ENCODE results near the gene CRIM1.

The CRIM1 gene

DNA sequence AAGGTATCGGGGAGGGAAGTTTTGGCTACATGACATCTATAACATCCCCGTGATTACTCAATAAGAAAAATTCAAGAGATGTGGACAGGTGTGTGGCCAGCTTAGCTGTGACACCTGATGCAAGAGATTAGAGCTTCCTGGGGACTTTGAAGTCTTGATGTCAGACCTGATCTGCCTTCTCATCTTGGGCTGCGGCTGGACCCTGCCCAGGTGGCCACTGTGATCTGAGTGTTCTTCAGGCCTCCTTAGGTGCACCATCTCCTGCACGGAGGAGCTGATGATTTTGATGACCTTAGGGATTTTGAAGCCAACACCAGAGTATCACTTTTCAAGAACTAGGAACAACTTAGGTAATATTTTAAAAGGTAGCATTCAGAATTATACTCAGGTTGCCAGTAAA, 128.9 kb downstream of the CRIM1 start:
- no peaks in the 10 kb centered on the region for H3K9me3 ChIP-seq (ENCODE audit: control insufficient read depth, low read length)
- peak overlapping the region in 1 of 2 experiments; percentile 27 for H2BK12ac ChIP-seq (ENCODE audit: low read length in 2 of 2)
- no peak for DNase-seq
- WGBS, result 95% methylated on average over 3 of the region's 4 CpGs
- H3K79me1 ChIP-seq (replicated peaks; ENCODE audit: low read length, poor library complexity, severe bottlenecking), result peaks cover 9% of the 10 kb centered on the region
- no peak overlapping the region for H3K23ac ChIP-seq (ENCODE audit: low read length in 2 of 2)
- no peak overlapping the region for H3K4me3 ChIP-seq (ENCODE audit: insufficient read depth in 1 of 2, low read depth in 1 of 2, low read length in 2 of 2)
- H3K4me1 ChIP-seq (ENCODE audit: control insufficient read depth, insufficient read depth, low read depth, low read length), result peaks cover 17% of the 10 kb centered on the region
- H3K27me3 ChIP-seq (ENCODE audit: control insufficient read depth in 1 of 2, insufficient read depth in 1 of 2, low read length in 2 of 2), result no peaks in the 10 kb centered on the region
- H3K18ac ChIP-seq (ENCODE audit: low read depth in 1 of 2, low read length in 2 of 2), result peak overlapping the region in 1 of 2 experiments; percentile 16
- H2BK120ac ChIP-seq (ENCODE audit: low read depth, low read length), result no peak overlapping the region
- peak overlapping the region; percentile 96 for H2AK5ac ChIP-seq (ENCODE audit: low read length, severe bottlenecking)
- peak overlapping the region; percentile 77 for H2BK5ac ChIP-seq (ENCODE audit: low read depth, low read length, poor library complexity, severe bottlenecking)
- no peak overlapping the region for H3K4me2 ChIP-seq (ENCODE audit: low read length, poor library complexity, severe bottlenecking)
- peaks cover 9 to 42% of the 10 kb centered on the region in 2 experiments for H3K36me3 ChIP-seq (ENCODE audit: control insufficient read depth in 1 of 2, insufficient read depth in 2 of 2, low read depth in 1 of 2, low read length in 2 of 2)
- H2BK15ac ChIP-seq (ENCODE audit: low read depth, poor library complexity, severe bottlenecking), result no peak overlapping the region
- H4K91ac ChIP-seq (ENCODE audit: low read length), result no peak overlapping the region
- H3K14ac ChIP-seq (ENCODE audit: low read length in 2 of 2), result no peak overlapping the region
- H3K9ac ChIP-seq (ENCODE audit: low read length), result no peak overlapping the region
- H3K27ac ChIP-seq (ENCODE audit: low read length, poor library complexity, severe bottlenecking), result peak overlapping the region; percentile 99
- no peak overlapping the region for H4K8ac ChIP-seq (ENCODE audit: low read length)
- H2AFZ ChIP-seq (ENCODE audit: low read depth, low read length), result no peak overlapping the region
- no peak overlapping the region for H3K4ac ChIP-seq (ENCODE audit: low read depth in 1 of 2, low read length in 2 of 2)

DNA sequence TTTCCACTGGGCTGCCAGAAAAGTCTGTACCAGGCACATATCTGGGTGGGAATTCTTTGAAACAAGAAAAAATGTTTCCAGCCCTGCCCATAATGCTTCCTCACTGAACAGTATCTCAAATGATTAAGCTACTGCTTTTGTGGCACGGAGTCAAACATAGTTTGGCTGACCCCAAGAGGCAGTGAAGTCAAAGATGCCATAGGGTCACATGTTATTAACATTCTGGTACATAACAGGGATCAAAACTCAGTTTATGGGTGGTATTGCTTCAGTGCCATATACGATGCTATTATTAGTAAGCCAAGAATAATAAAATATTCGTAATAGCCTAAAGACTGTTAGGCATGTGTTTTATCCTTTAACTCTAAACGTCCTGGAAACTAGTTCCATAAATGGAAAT, 129.9 kb downstream of the CRIM1 start:
- peaks cover 9 to 32% of the 10 kb centered on the region in 2 experiments for H3K36me3 ChIP-seq (ENCODE audit: control insufficient read depth in 1 of 2, insufficient read depth in 2 of 2, low read depth in 1 of 2, low read length in 2 of 2)
- no peak overlapping the region for H3K14ac ChIP-seq (ENCODE audit: low read length in 2 of 2)
- H3K4ac ChIP-seq (ENCODE audit: low read depth in 1 of 2, low read length in 2 of 2), result no peak overlapping the region
- WGBS, result 0% methylated on average over 1 of the region's 4 CpGs
- H3K18ac ChIP-seq (ENCODE audit: low read depth in 1 of 2, low read length in 2 of 2), result peak overlapping the region in 1 of 2 experiments; percentile 87
- no peak overlapping the region for H4K91ac ChIP-seq (ENCODE audit: low read length)
- H2BK12ac ChIP-seq (ENCODE audit: low read length in 2 of 2), result no peak overlapping the region
- H3K27ac ChIP-seq (ENCODE audit: low read length, poor library complexity, severe bottlenecking), result peak overlapping the region; percentile 99
- H3K9me3 ChIP-seq (ENCODE audit: control insufficient read depth, low read length), result no peaks in the 10 kb centered on the region
- no peak overlapping the region for H3K23ac ChIP-seq (ENCODE audit: low read length in 2 of 2)
- no peak overlapping the region for H3K4me3 ChIP-seq (ENCODE audit: insufficient read depth in 1 of 2, low read depth in 1 of 2, low read length in 2 of 2)
- DNase-seq, result peak; percentile 54
- H2AFZ ChIP-seq (ENCODE audit: low read depth, low read length), result no peak overlapping the region
- H3K9ac ChIP-seq (ENCODE audit: low read length), result peak overlapping the region; percentile 9
- H3K4me1 ChIP-seq (ENCODE audit: control insufficient read depth, insufficient read depth, low read depth, low read length), result peaks cover 20% of the 10 kb centered on the region
- H3K79me1 ChIP-seq (replicated peaks; ENCODE audit: low read length, poor library complexity, severe bottlenecking), result peaks cover 12% of the 10 kb centered on the region
- no peaks in the 10 kb centered on the region for H3K27me3 ChIP-seq (ENCODE audit: control insufficient read depth in 1 of 2, insufficient read depth in 1 of 2, low read length in 2 of 2)
- H2BK5ac ChIP-seq (ENCODE audit: low read depth, low read length, poor library complexity, severe bottlenecking), result peak overlapping the region; percentile 75
- no peak overlapping the region for H2BK120ac ChIP-seq (ENCODE audit: low read depth, low read length)
- no peak overlapping the region for H2AK5ac ChIP-seq (ENCODE audit: low read length, severe bottlenecking)
- H2BK15ac ChIP-seq (ENCODE audit: low read depth, poor library complexity, severe bottlenecking), result no peak overlapping the region
- no peak overlapping the region for H4K8ac ChIP-seq (ENCODE audit: low read length)
- no peak overlapping the region for H3K4me2 ChIP-seq (ENCODE audit: low read length, poor library complexity, severe bottlenecking)

DNA sequence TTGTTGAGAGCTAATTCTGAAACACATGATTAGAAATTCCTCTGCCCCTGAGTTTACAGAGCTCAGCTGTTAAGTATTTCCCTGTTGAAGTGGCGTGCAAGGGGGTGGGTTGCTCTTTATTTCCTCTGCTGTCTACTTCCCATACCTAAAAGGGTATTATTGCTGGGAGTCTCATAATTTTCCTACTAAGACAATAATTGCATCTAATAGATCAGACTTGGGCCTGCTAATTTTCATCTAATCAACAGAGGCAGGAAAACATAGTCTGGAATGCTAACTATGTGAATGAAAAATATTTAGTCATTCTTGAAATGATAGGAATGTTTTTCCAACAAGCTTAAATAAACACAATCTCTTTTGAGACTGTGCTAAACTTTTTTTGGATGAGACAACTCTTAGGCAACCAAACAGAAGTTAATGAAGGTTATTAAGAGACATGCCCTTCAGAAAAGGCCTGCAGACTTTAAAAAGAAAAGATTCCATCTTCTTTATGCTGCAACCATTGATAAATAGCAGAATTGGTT, 131.0 kb downstream of the CRIM1 start:
- peak; percentile 72 for DNase-seq
- Histone ChIP-seq H4K8ac (ENCODE audit: low read length) (no peak overlapping the region), H3K9ac (ENCODE audit: low read length) (peak overlapping the region; percentile 62), H2BK12ac (ENCODE audit: low read length in 2 of 2) (no peak overlapping the region), H3K27me3 (ENCODE audit: control insufficient read depth in 1 of 2, insufficient read depth in 1 of 2, low read length in 2 of 2) (no peaks in the 10 kb centered on the region), H3K4me1 (ENCODE audit: control insufficient read depth, insufficient read depth, low read depth, low read length) (peaks cover 22% of the 10 kb centered on the region), H3K9me3 (ENCODE audit: control insufficient read depth, low read length) (no peaks in the 10 kb centered on the region), H3K4me3 (ENCODE audit: insufficient read depth in 1 of 2, low read depth in 1 of 2, low read length in 2 of 2) (no peak overlapping the region), H2BK5ac (ENCODE audit: low read depth, low read length, poor library complexity, severe bottlenecking) (peak overlapping the region; percentile 98), H2AFZ (ENCODE audit: low read depth, low read length) (no peak overlapping the region), H4K91ac (ENCODE audit: low read length) (no peak overlapping the region), H3K23ac (ENCODE audit: low read length in 2 of 2) (no peak overlapping the region), H3K18ac (ENCODE audit: low read depth in 1 of 2, low read length in 2 of 2) (no peak overlapping the region), H3K4ac (ENCODE audit: low read depth in 1 of 2, low read length in 2 of 2) (no peak overlapping the region), H3K27ac (ENCODE audit: low read length, poor library complexity, severe bottlenecking) (peak overlapping the region; percentile 97), H3K14ac (ENCODE audit: low read length in 2 of 2) (no peak overlapping the region), H3K79me1 (replicated peaks; ENCODE audit: low read length, poor library complexity, severe bottlenecking) (peaks cover 18% of the 10 kb centered on the region), H2BK15ac (ENCODE audit: low read depth, poor library complexity, severe bottlenecking) (no peak overlapping the region), H2BK120ac (ENCODE audit: low read depth, low read length) (no peak overlapping the region), H2AK5ac (ENCODE audit: low read length, severe bottlenecking) (peak overlapping the region; percentile 64), H3K36me3 (ENCODE audit: control insufficient read depth in 1 of 2, insufficient read depth in 2 of 2, low read depth in 1 of 2, low read length in 2 of 2) (peaks cover 12 to 21% of the 10 kb centered on the region in 2 experiments), H3K4me2 (ENCODE audit: low read length, poor library complexity, severe bottlenecking) (no peak overlapping the region)
- WGBS, result no CpG with 5 or more reads among the region's 1 CpG

DNA sequence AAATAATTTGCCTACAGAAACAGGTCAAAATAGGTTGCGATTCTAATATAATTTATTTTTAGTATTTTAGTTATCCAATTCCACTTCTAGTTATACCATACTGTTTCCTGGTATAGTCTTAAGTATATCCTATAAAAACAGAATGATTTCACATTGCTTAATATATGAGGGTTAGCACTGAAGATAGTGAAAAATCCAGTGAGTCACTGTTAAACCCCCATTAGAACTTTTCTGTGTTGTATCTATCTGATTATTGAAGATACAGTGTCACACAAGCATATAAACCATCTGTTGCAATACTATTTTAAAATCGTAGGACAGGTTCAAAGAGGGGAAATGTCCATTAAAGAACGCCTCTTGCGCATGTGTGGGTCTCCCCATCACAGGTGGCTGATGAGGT, 132.4 kb downstream of the CRIM1 start:
- H2BK5ac ChIP-seq (ENCODE audit: low read depth, low read length, poor library complexity, severe bottlenecking), result peak overlapping the region; percentile 58
- DNase-seq, result no peak
- peaks cover 21% of the 10 kb centered on the region for H3K79me1 ChIP-seq (replicated peaks; ENCODE audit: low read length, poor library complexity, severe bottlenecking)
- H3K4me3 ChIP-seq (ENCODE audit: insufficient read depth in 1 of 2, low read depth in 1 of 2, low read length in 2 of 2), result no peak overlapping the region
- no peak overlapping the region for H3K14ac ChIP-seq (ENCODE audit: low read length in 2 of 2)
- peak overlapping the region in 1 of 2 experiments; percentile 71 for H3K4ac ChIP-seq (ENCODE audit: low read depth in 1 of 2, low read length in 2 of 2)
- H4K8ac ChIP-seq (ENCODE audit: low read length), result peak overlapping the region; percentile 7
- peaks cover 8 to 16% of the 10 kb centered on the region in 2 experiments for H3K36me3 ChIP-seq (ENCODE audit: control insufficient read depth in 1 of 2, insufficient read depth in 2 of 2, low read depth in 1 of 2, low read length in 2 of 2)
- peak overlapping the region; percentile 100 for H2AK5ac ChIP-seq (ENCODE audit: low read length, severe bottlenecking)
- no peaks in the 10 kb centered on the region for H3K9me3 ChIP-seq (ENCODE audit: control insufficient read depth, low read length)
- H3K4me1 ChIP-seq (ENCODE audit: control insufficient read depth, insufficient read depth, low read depth, low read length), result peaks cover 18% of the 10 kb centered on the region
- peak overlapping the region; percentile 73 for H3K27ac ChIP-seq (ENCODE audit: low read length, poor library complexity, severe bottlenecking)
- no peaks in the 10 kb centered on the region for H3K27me3 ChIP-seq (ENCODE audit: control insufficient read depth in 1 of 2, insufficient read depth in 1 of 2, low read length in 2 of 2)
- H2BK12ac ChIP-seq (ENCODE audit: low read length in 2 of 2), result no peak overlapping the region
- H4K91ac ChIP-seq (ENCODE audit: low read length), result peak overlapping the region; percentile 29
- H3K9ac ChIP-seq (ENCODE audit: low read length), result no peak overlapping the region
- H3K18ac ChIP-seq (ENCODE audit: low read depth in 1 of 2, low read length in 2 of 2), result no peak overlapping the region
- no peak overlapping the region for H2BK15ac ChIP-seq (ENCODE audit: low read depth, poor library complexity, severe bottlenecking)
- peak overlapping the region; percentile 82 for H2BK120ac ChIP-seq (ENCODE audit: low read depth, low read length)
- no peak overlapping the region for H3K4me2 ChIP-seq (ENCODE audit: low read length, poor library complexity, severe bottlenecking)
- no peak overlapping the region for H2AFZ ChIP-seq (ENCODE audit: low read depth, low read length)
- WGBS, result 71% methylated on average over 3 of the region's 4 CpGs
- no peak overlapping the region for H3K23ac ChIP-seq (ENCODE audit: low read length in 2 of 2)

Measured in mesenchymal stem cell (in vitro differentiated cells and primary cell).